Measurements from ENCODE around the gene XPR1.
"Not testable (repeated sequence)": the region's sequence is repeated elsewhere in the genome, so short reads cannot be mapped to it uniquely, and the experiment has no call there.

The XPR1 gene

DNA sequence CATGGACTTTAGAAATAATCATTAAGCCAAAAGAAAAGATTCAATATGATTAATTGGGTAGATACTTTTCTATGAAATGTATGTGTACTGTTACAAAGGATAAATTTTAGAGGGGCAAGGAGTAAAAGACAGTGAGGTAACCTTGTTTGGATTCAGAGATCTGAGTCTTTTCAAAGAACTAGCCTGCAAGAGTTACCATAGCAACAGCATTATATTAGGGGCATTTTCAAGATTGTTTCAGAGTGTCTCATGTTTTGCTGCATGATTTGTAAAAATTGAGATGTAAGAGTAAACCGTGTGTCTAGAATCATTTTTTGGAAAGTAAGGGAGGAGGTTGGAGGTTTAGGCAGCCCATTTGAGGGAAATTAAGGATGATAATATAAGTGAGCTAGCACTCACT lies 210.2 kb downstream of the XPR1 start:
- no peak for ATAC-seq
- DNase-seq, result no peak

DNA sequence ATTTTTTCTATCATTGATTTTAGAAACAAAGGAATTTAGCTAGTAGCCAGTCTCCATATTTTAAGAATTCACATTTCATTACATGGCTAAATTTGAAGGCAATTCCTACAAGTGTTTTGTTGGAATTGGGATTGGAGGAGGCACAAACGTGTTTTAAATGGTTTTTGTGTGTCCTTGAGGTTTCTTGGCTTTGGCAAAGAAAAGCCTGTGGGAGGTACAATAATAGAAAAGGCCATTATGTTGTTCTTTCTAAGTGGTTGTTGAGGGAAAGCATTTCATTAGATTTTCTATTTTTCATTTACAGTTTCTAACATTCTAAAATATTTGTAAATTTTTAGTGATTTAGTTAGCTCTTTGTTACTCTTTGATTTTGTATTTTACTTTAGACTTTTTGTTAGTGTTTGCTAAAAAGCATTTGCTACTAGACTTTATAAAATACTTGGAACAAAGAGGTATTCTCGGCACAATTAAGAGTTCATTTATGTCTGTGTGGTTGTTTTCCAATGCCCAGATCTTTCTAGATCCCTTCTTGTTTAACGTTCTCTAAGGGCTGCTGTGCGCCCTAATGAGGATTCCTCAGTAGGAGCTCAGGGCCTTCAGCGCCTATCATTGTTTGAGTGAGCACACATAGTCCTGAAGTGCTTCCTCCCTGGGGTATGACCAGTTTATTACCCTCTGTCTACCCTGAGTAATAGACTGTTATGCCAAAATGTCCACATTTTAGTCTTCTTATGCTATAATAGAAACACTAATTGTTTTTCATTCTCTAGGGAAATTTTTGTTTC lies 210.9 kb downstream of the XPR1 start:
- DNase-seq, result no peak

DNA sequence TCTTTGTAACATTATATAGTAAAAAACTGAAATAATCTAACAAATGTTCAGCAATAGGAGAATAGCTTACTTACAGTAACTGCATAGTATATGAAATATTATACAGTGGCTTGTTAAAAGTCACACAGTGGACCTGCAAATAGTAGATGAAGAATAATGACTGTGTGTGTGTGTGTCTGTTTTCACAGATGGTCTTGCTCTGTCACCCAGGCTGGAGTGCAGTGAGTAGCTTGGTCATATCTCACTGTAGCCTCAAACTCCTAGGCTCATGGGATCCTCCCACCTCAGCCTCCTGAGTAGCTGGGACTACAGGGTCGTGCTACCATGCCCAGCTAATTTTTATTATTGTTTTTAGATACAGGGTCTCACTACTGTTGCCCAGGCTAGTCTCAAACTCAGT lies 213.5 kb downstream of the XPR1 start:
- DNase-seq (no peak), ATAC-seq (no peak)

More for the DNA sequence above, 210.9 kb downstream of the XPR1 start:
- no peak for ATAC-seq

DNA sequence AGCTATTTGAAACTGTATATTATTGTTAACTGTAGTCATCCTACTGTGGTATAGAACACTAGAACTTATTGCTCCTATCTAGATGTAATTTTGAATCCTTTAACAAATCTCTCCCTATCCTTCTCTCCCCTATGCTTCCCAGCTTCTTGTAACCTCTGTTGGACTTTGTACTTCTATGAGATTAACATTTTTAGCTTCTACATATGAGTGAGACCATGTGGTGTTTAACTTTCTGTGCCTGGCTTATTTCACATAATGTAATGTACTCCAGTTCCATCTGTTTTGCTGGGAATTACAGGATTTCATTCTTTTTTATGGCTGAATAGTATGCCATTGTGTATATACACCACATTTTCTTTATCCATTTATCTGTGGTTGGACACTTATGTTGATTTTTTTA lies 216.4 kb downstream of the XPR1 start:
- ATAC-seq (no peak), DNase-seq (no peak)

DNA sequence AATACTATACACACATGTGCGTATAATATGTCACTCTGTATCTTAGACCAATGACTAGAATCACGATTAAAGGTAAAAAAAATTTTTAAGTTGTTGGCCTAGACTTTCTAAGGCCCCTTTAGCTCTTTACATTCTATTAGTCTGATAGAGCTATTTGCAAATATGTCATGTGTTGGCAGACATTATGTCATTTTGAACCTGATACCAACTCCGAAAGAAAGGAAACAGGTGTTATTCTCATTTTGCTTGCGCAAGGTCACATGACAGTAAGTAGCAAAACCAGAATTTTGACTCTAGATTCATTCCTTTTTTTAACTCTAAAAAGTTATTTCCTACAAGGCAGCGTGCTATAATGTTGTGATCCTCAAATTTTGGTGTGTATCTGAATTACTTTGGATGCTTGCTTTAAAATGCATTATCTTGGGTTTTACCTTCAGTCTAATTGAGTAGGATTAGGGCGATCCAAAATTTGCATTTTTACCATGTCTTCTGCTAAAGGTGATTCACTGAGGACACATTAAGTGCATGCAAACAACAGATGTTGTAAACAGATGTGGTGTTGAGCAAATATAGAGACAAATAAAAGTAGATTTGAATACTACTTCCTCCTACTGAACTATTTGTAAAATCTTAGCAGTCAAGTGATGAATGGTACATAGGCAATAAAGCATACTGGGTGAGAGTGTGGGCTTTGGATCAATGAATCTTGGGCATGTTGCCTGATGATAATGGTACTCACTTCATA lies 217.4 kb downstream of the XPR1 start:
- ATAC-seq (no peak), DNase-seq (no peak)

DNA sequence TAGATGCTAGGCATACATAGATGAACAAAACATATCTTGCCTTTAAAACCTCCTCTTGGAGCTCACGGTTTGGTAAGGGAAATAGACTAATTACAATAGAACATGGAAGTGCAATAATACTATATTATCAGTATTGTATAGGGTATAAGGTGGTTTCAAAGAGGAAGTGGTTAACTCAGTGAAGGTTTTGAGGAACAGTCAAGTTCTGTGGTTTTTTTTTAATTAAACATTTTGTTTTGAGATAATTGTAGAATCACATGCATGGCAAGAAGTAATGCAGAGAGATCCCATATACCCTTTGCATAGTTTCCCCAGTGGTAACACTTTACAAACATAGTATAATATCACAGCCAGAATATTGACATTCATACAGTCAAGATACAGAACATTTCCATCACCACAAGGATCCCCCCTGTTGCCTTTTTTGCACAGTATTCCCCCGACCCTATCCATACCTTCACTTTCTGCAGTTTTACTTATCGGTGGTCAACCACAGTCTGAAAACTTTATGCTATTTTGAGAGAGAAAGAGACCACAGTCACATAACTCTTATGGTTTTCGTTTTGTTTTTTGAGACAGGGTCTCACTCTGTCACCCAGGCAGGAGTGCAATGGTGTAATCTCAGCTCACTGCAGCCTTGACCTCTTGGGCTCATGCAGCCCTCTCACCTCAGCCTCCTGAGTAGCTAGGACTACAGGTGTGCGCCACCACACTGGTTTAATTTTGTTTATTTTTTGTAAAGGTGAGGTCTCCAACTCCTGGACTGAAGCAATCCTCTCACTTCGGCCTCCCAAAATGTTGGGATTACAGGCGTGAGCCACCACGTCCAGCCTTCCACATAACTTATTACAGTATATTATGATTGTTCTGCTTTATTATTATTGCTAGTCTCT lies 220.4 kb downstream of the XPR1 start:
- DNase-seq, result no peak
- ATAC-seq, result no peak

DNA sequence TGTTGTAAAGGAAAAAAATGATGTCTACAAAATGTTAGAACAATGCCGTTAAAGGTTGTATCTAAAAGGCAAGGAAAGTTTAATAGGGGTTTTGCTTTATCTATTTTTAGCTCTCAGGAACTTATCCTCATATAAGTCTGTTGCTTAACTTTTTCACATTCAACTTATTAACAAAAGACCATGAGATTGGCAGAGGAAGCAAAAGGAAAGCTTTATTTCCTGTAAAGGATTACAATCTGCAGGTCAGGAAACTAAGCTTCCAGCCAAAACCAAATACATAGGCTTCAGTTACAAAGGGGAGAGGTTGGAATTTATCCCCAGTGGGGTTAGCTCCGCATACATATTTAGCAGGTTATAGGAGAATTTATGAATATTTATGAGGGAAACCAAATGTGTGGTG lies 222.2 kb downstream of the XPR1 start:
- DNase-seq (no peak), ATAC-seq (no peak)

DNA sequence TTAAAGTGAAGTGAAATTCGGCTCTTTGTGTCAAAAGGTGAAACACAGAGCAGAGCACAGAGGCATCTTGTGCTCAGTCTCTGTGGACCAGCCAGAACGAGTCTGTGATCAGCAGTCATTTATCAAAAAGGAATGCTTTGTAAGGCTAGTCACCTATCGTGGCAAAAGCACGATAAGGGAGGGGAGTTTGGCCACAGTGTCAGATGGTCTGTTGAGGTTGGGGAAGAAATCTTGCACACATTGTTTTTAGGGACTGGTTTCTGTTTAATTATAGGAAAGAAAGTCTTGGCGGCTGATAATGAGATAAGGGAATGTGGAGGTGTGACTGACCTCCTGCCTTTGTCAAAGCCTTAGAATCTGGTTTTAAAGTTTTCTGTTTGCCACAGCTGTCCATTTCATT lies 222.6 kb downstream of the XPR1 start:
- DNase-seq (no peak), ATAC-seq (no peak)

DNA sequence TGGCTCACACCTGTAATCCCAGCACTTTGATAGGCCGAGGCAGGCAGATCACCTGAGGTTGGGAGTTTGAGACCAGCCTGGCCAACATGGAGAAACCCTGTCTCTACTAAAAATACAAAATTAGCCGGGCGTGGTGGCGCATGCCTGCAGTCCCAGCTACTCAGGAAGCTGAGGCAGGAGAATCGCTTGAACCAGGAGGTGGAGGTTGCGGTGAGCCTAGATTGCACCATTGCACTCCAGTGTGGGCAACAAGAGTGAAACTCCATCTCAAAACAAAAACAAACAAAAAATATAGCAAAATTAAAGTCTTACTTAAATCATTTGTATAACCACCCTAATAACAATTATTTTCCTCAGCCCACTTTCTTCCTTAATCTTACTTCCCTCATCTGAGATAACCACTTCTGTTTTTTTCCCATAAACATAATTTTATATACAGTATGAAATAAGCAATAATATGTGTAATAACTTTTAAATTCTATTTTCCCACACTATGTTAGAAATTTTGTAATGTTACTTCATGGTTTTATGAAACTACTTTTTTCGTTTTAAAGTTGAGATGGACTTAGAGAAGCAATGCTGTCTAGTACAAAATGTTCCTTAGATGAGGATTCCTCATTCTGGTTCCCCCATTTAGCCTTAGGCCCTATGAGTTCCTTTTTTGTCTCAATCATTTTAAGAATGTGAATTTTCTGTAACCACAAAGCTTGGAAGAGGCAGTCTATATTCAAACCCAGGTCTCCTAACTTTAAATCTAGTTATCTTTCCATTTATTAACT lies 226.3 kb downstream of the XPR1 start:
- ATAC-seq, DNase-seq: not testable (repeated sequence)

DNA sequence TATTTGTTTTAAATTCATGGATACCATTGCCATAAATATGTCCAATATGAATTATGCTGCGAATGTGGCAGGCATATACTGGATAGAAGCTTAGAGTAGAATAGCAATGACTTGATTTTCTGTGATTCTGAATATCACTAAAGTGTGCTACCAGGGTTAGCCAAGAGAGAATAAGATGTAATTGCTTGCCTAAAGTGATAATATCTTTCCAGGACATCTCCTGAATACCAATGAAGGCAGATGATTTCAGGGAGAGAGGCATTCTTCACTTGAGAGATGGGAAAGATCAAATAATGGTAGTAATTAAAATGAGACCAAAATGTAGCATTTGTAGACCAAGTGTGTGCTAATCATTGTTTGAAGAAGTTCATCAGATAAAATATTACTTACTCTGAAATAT lies 227.5 kb downstream of the XPR1 start:
- ATAC-seq, result no peak

DNA sequence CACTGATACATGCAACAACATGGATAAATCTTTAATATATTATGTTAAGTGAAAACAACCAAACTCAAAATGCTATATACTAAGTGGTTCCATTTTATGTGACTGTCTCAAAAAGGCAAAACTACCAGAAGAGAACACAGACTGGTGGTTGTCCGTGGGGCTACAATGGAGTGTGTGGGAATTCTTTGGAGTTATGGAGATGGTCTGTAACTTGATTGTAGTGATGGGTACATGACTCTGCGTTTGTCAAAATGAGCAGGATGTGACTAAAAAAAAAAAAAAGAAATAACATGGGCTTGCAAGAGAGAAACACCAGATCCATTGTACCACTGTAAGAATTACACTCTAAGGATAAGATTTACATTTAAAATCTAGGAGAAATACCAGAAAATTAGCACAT lies 228.7 kb downstream of the XPR1 start:
- DNase-seq (no peak), ATAC-seq (no peak)

More for the DNA sequence above, 227.5 kb downstream of the XPR1 start:
- DNase-seq, result no peak

DNA sequence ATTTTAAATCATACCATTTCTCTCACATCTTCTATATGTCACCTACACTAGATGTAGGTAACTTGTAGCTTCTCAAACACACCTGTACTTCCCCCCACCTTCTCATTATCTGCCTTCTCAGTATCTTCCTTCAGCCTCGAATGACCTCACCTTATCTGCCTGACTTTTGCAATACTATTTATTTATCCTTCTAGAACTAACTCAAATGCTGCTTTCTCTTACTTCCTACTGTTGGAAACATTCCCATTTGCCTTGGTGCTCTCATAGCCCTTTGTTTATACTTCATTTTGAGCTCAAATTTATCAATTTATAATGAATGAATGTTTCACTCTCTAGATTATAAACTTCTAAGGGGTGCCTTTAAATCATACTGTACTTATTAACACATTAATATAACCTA lies 230.5 kb downstream of the XPR1 start:
- DNase-seq (no peak), ATAC-seq (no peak)

DNA sequence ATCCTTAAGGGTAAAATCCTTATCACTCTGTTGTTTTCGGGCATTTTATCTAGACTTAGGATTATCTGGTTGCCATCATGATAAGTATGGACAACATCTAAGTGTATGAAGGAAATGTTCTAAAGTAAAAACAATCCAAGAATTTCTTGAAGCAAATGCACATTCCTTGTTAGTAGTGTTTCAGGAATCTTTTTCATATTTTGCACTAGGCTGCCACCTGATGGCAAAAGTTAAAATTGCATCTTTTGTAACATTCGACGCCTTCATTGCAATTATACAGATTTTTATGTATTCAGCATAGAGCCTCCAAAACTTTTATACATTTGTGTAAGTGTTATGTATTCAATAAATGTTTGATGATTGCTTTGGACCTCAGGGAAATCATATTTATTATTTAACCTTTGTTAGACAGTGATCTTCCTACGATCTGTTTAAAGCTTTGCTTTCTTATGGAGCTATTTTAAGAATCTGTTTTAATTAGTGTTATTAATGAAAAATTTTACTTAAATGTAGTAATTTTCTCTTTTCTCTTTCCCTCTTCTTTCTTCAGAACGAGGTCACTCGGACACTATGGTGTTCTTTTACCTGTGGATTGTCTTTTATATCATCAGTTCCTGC lies 231.4 kb downstream of the XPR1 start:
- ATAC-seq (no peak), DNase-seq (peak; percentile 11)

DNA sequence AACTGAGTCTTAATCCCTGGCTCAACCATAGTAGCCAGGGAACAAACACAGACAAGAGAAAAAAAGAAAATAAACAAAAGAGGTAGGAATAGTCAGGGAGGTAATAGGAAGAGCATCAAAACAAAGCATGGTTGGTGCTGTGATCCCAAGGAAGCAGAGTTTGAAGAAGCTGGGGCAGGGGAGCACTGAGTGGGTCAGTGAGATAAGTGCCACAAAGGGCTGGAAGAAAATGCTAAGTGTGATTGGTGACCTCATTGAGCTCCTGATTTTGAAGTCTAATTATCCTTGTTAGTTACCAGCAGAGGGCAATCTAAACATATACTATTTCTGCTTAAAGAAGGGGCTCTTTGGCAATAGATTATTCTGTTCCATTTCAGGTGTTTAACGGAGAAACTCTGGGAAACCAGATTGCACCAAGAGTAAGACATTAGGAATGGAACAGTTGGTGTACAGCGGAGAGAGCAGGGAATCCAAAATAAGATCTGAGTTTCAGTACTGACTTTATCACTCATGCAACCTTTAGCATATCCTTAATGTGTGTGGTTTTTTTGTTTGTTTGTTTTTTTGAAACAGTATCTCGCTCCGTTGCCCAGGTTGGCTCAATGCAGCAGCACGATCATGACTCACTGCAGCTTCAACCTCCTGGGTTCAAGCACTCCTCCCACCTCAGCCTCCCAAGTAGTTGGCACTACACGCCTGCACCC lies 250.1 kb downstream of the XPR1 start:
- DNase-seq, result no peak
- no peak for ATAC-seq

DNA sequence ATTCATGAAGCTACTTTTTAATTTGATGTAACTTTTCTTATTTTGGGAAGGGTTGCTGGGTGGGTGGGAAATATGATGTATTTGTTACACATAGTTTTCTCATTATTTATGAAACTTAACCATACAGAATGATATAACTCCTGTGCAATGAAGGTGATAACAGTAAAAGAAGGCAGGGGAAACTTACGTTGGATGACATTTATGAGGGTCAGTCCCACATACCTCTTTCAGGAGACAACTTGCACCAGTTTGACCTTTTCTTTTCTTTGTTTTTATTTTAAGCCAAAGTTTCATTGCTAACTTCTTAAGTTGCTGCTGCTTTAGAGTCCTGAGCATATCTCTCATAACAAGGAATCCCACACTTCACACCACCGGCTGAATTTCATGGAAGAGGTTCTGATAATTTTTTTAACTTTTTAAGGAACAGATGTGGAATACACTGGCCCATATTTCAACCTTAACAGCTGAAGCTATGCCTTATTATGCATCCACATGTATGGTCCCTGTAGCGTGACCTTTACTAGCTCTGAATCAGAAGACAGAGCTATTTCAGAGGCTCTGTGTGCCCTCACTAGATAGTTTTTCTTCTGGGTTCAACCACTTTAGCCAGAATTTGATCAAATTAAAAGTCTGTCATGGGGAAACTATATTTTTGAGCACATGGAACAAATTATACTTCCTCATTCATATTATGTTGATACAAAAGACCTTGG lies 252.9 kb downstream of the XPR1 start:
- peak; percentile 72 for ATAC-seq
- DNase-seq, result no peak

DNA sequence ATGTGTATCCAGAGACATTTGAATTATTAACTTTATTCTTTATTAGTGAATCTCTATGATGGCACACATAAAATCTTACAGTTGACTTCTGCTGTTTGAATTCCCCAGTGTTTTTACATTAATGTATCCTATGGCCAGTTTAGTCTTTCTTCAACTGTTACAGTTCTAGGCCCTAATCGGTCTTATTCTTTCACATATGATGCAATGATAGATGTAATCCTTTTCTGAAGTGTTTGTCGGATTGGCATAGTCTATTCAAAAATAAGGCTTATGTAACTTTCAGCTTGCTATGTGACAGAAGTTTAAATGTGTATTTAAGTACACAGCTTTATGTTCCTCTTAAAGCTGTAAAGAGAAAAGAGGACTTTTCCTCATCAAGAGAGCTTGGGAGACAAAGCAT lies 254.5 kb downstream of the XPR1 start:
- ATAC-seq (no peak), DNase-seq (no peak)

DNA sequence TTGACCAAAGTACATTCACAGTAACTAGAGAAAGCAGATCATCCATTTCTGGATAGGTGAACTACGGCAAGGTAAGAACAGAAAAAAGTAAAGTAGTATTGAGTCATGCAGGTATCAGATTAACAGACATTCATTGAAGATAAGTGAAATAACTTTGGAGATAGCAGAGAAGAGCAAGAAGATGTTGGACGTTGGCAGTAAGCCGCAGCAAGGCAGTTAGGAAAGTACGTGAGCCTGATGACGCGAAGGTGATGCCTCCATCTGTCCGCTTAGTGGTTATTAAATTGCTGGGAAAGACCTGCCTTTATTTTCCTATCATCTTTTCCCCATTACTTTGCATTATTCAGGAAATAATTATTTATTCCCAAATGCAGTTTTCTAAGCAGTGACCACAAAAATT lies 256.0 kb downstream of the XPR1 start:
- no peak for ATAC-seq
- DNase-seq, result no peak

DNA sequence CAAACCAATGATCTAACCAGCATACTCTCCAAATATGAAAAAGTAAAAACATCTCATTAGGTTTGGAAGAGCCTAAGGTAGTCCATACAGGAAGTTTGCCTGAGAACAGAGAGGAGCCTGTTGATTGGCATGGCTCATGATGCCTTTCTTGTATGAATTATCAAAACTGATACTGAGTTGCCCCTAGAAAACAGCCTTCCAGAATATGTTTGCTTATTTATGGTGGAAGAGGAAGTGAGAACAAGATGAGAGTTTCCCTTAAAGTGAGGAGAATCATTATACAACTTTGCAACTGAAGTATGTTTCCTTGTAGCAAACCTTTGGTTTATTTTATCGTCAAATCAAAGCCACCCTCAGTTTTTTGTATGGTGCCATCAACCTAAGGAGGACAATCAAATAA lies 257.0 kb downstream of the XPR1 start:
- DNase-seq (no peak), ATAC-seq (no peak)

DNA sequence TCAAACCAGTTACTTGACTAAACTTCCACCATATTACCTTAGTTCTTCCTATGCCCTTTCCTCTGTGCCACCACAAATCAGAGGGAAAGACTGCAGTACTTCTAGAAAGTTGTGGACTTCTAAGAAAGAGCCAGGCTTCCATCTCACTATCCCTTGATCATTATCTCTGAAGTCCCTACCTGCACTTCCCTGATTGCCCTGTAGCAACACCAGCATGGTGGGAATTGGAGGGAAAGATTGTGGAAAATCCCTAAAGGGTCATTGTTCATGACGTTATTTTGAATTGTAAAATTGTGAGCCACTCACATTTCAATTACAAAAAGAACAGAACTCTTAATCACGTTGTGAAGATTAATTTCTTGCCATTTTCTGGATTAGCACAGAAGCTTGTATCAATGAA lies 257.5 kb downstream of the XPR1 start:
- no peak for DNase-seq
- no peak for ATAC-seq

DNA sequence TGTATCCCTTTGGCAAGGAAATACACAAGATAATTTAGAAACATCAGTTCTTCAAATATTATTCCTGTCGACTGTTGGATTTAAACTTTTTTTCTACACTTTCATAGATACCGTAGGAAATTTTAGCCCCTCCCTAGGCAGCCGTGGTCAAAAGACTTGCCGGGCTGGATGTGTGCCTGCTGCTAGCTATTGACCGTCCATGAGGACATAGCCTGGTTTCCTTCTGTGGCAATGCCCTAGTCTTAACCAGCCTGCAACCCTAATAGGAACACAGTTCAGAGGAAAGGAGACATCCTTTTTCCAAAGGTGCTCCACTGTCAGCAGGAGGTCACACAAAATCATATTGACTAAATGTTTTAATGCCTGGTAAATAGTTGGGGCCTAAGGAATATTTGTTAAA lies 260.4 kb downstream of the XPR1 start:
- ATAC-seq (no peak), DNase-seq (no peak)

All from stimulated activated naive CD8-positive, alpha-beta T cell treated with anti-CD3 and anti-CD28 coated beads, Interleukin-15, Interleukin-2, amounts not matched to agents 100 U/mL and 50 U/mL, for 24 hours (primary cell).